K562 (cell line): ENCODE measurements around the gene RNF141.

Experiments
- CTCF ChIP-seq, 3 experiments: IDR thresholded peaks in 2 of 3; conservative IDR thresholded peaks in 1 of 3; 2 replicates each; pipeline ENCODE4 v1.5.1; 2011 to 2012; ENCODE audit warnings: low read length in 3 of 3, mild to moderate bottlenecking in 3 of 3, control low read depth in 2 of 3, improper control_type of control experiment in 1 of 3, inconsistent platforms in 1 of 3, low read depth in 1 of 3, mixed read lengths in 1 of 3, moderate library complexity in 1 of 3; ENCODE audit not compliant: insufficient read depth in 2 of 3
- FUS ChIP-seq: fragments of 200-400 bp; formaldehyde crosslinking; optimal IDR thresholded peaks from 2 replicates; pipeline ENCODE3; 2017; ENCODE audit warnings: low read depth, low read length

DNA sequence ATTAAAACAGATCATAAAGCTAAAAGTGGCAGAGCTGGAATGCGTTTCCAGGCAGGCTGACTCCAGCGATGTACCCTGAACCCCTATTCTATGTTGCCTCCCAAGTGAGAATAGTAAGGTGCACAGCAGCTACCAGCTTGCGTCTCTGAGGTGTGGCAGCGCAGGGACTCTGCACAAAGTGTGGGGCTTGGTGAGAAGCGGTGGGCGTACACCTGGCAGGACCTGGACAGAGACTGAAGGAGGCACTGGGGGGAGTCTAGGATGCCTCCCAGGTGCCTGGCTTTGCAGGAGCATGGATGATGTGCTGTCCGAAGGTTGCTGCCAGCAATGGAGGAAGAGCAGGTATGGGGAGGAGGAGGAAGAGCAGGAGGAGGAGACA is 43.0 kb downstream of the RNF141 start:
- no peak for TF ChIP-seq CTCF (IDR thresholded peaks at IDR 0.05 in 2 of 3, conservative IDR thresholded peaks at IDR 0.05 in 1 of 3; ENCODE audit: insufficient read depth in 2 of 3, low read depth in 1 of 3, low read length in 3 of 3)
- no peak for TF ChIP-seq FUS
